T follicular helper cell (primary cell): Measurements from ENCODE around the gene SPATS1.

Experiments
- DNase-seq: peaks from one replicate; pipeline ENCODE4 v3.0.0-alpha.2; 2020; ENCODE audit warnings: low read depth

Gene SPATS1

DNA sequence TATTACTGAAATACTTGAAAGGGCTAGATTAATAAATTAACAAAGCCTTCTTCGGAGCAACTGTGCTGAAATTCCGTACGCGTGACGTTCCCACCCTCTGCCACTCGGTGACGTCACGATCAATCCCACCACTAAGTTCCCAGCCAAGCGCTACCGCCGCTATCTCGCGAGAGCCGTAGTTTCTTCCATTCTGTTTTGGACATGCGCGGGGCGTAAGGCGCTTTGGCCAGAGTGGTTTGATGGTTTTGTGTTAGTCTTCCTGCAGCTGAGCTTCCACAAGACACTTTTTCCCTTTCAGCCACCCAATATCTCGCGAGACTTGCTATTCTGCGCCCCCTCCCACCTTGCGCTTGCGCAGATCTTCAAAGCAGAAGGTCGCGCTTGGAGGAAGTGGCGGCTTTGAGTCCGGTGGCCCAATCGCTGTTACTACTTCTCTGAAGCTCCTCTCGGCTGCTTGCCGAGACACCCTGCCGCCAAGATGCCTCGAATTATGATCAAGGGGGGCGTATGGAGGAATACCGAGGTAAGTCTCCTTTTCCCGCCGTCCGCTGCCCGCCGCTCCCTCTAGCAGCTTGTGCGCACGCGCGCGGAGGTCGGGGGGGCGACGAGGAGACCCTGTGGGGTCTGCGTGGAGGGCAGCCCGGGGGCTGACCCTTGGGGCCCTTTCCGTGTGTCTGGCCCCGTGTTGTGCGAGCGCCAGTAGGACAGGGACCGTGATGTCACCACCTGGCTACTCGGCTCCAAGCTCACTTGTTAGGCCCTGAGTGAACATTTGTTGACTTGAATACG, 45.1 kb downstream of the SPATS1 start, which contains the start of gene CDC5L:
Gene CDC5L, plus strand, starts transcription at position 361 of the 789 bp plus-strand sequence. Its CDS starts 118 bp downstream, at position 479.
- peak; percentile 83 for DNase-seq

DNA sequence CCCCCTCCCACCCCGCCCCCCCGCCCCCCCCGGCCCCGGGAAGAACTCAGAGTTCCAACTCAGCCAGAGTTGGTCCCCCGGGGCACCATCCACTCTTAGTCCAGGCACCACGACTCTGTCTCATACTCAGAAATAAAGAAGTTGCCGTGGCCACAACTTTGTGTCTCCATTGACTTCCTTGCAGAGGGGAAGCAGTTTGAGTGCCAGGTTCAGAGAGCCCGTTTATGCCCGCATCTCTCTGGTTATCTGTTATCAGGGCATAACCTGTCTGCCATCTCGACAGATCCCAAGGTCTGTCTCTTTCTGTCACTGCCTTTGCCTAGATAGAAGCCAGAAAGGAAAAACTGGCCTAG, 45.7 kb downstream of the SPATS1 start:
- no peak for DNase-seq

DNA sequence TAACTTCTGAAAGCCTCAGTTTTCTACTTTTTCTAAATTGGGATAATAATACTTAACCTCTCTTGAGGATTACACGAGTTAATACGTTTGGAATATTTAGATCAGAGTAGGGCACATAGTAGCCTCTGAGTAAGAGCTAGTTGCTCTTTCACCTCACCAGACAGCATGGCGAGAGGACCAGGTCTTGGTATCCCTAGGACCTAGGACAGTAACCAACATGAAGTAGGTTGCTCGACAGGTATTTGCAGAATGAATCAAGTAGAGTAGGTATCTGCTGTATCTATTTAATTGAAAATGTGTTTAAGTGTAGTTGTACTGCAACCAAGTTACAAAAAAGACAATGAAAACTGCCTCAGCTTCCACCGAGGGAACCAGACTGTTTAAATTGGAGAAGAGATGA, 46.4 kb downstream of the SPATS1 start:
- no peak for DNase-seq

DNA sequence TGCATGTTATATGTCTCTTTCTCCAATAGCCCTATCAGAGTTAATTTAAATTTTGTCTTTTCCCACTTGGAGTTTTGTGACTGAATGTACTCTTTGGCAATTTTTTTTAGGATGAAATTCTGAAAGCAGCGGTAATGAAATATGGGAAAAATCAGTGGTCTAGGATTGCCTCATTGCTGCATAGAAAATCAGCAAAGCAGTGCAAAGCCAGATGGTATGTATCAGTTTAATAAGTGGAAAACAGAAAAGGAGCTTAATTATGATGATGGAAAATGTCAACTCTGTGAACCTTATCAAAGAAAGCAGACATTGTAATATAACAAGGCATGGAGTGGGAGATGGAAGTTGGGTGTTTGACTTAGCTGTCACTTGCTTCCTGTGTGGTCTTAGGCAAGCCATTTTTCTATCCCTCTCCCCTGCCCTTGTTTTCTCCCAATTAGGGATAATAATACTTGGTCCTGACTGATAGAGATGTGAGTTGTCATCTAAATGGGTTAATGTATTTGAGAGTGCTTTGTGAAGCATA, 47.8 kb downstream of the SPATS1 start:
- DNase-seq, result no peak
